Body of pancreas (tissue), 4 donors: ENCODE results near the gene DENND10. TPM values are rescaled to one million over a fixed set of nuclear protein-coding genes. Genes with fewer than 3 reads are reported as not detected.

Experiments
- ATAC-seq: fragments of 150-250 bp; one replicate; pipeline ENCODE4 v1.9.1; 2016
- DNase-seq, 4 donors: peaks; one replicate each; pipeline ENCODE4 v3.0.0-alpha.2; 2019
- H3K27ac ChIP-seq, 4 donors: fragments of 200-600 bp; sonication (generic); 1 replicate in 3 of 4; 2 replicates in 1 of 4; pipeline versions ENCODE4 v1.5.1 to v1.6.1; 2016 to 2019; ENCODE audit warnings: mild to moderate bottlenecking in 1 of 4, mixed read lengths in 1 of 4, moderate library complexity in 1 of 4
- H3K27me3 ChIP-seq, 2 donors: fragments of 200-600 bp; sonication (generic); one replicate each; pipeline ENCODE4 v1.6.0; 2016; ENCODE audit warnings: mild to moderate bottlenecking in 1 of 2
- H3K36me3 ChIP-seq, 2 donors: fragments of 200-600 bp; sonication (generic); replicated peaks in 1 of 2; 2 replicates each; pipeline ENCODE4 v1.5.1; 2016; ENCODE audit warnings: low read depth in 2 of 2; ENCODE audit not compliant: insufficient read depth in 1 of 2
- H3K4me1 ChIP-seq: fragments of 200-600 bp; sonication (generic); one replicate; pipeline ENCODE4 v1.6.0; 2016
- H3K4me3 ChIP-seq, 2 donors: fragments of 200-600 bp; sonication (generic); 1 replicate in 1 of 2; 2 replicates in 1 of 2; pipeline ENCODE4 v1.5.1; 2016 to 2019
- H3K9me3 ChIP-seq, 3 donors: fragments of 200-600 bp; sonication (generic); 1 replicate in 2 of 3; 2 replicates in 1 of 3; pipeline ENCODE4 v1.5.1; 2016
- CTCF ChIP-seq, 7 experiments: fragments of 450-650 bp in 4 of 7; fragments of 200-600 bp in 3 of 7; sonication (generic) in 3 of 7; IDR thresholded peaks; one replicate each; pipeline ENCODE4 v1.5.1; 2016 to 2019; ENCODE audit warnings: antibody characterized with exemption in 7 of 7
- POLR2A ChIP-seq, 3 donors: fragments of 450-650 bp; IDR thresholded peaks; one replicate each; pipeline ENCODE4 v1.6.1; 2016; ENCODE audit warnings: antibody characterized with exemption in 3 of 3, mild to moderate bottlenecking in 2 of 3
- WGBS, 2 donors: methylation state at CpG; one replicate each; pipeline ENCODE4 v1.1.5; 2017; 5-methylcytosine and 5-hydroxymethylcytosine counted together
- intact Hi-C: fragments of 100-400 bp; cut with DNase I; formaldehyde crosslinking; loops from one replicate; pipeline ENCODE4 v1.15.1; 2023
- total RNA-seq, 2 donors: library from RNA; depleted of rRNA; stranded (reverse); fragments of >200 nt; gene quantifications; one replicate each; pipeline ENCODE4 v1.1.0, GENCODE V29; 2016

Gene DENND10
- total RNA-seq, 2 donors from 2014 or later: 24.6 to 29.7 TPM

GRCh38 chr10:119113751-119114732 is 10.1 kb downstream of the DENND10 start:
- 78 to 89% methylated on average over 11 of the region's 11 CpGs for WGBS, 2 donors
- no peaks in the 10 kb centered on the region for H3K27me3 ChIP-seq
- H3K9me3 ChIP-seq: no peaks in the 10 kb centered on the region
- DNase-seq: peak in 1 of 4 donors; percentile 30
- H3K4me1 ChIP-seq: no peaks in the 10 kb centered on the region
- no peak for ATAC-seq
- no peak overlapping the region for H3K4me3 ChIP-seq
- H3K36me3 ChIP-seq: peaks cover 0 to 8% of the 10 kb centered on the region in 2 donors
- TF ChIP-seq POLR2A (IDR thresholded peaks at IDR 0.05): no peak
- no peak for TF ChIP-seq CTCF (IDR thresholded peaks at IDR 0.05)
- no peak overlapping the region for H3K27ac ChIP-seq
- intact Hi-C loops: no loop called here

- intact Hi-C loops: no loop called here
- ATAC-seq (no peak), DNase-seq (no peak)
- no peak for TF ChIP-seq CTCF (IDR thresholded peaks at IDR 0.05)
- TF ChIP-seq POLR2A (IDR thresholded peaks at IDR 0.05): no peak
- H3K27me3 ChIP-seq: no peaks in the 10 kb centered on the region
- WGBS, 2 donors: 81 to 88% methylated on average over 9 of the region's 9 CpGs
- H3K4me1 ChIP-seq: peaks cover 13% of the 10 kb centered on the region
- H3K36me3 ChIP-seq: peaks cover 0 to 5% of the 10 kb centered on the region in 2 donors
- no peaks in the 10 kb centered on the region for H3K9me3 ChIP-seq
- H3K27ac ChIP-seq: no peak overlapping the region
- no peak overlapping the region for H3K4me3 ChIP-seq
Measured at GRCh38 chr10:119115926-119116325, 12.0 kb downstream of the DENND10 start.

GRCh38 chr10:119116326-119116951 is 12.5 kb downstream of the DENND10 start:
- Histone ChIP-seq H3K9me3 (no peaks in the 10 kb centered on the region), H3K27ac (no peak overlapping the region), H3K36me3 (peaks cover 0 to 5% of the 10 kb centered on the region in 2 donors), H3K27me3 (no peaks in the 10 kb centered on the region), H3K4me3 (no peak overlapping the region), H3K4me1 (peaks cover 15% of the 10 kb centered on the region)
- TF ChIP-seq CTCF (IDR thresholded peaks at IDR 0.05) (no peak), POLR2A (IDR thresholded peaks at IDR 0.05) (no peak)
- intact Hi-C loops: no loop called here
- no peak for ATAC-seq
- no peak for DNase-seq
- WGBS, 2 donors: 96% methylated on average over 6 of the region's 6 CpGs

- Histone ChIP-seq H3K27me3 (no peaks in the 10 kb centered on the region), H3K4me1 (peaks cover 15% of the 10 kb centered on the region), H3K36me3 (peaks cover 0 to 6% of the 10 kb centered on the region in 2 donors), H3K4me3 (no peak overlapping the region), H3K9me3 (no peaks in the 10 kb centered on the region), H3K27ac (no peak overlapping the region)
- WGBS, 2 donors: 91% methylated on average over 5 of the region's 5 CpGs
- intact Hi-C loops: no loop called here
- ATAC-seq (no peak), DNase-seq (no peak)
- TF ChIP-seq CTCF (IDR thresholded peaks at IDR 0.05): no peak
- no peak for TF ChIP-seq POLR2A (IDR thresholded peaks at IDR 0.05)
Measured at GRCh38 chr10:119118231-119118630, 14.3 kb downstream of the DENND10 start.
